Endothelial cell of umbilical vein (primary cell): ENCODE results near the gene PCNT. TPM values are rescaled to one million over a fixed set of nuclear protein-coding genes. Genes with fewer than 3 reads are reported as not detected.

Experiments
- BruUV-seq: library from RNA; stranded (reverse); fragments of 400-500 nt; replicated peaks from 2 replicates; lab custom pipeline; 2021; lab: Mats Ljungman, UMichigan
- CTCF ChIA-PET: fragments of 300-600, 350-600 bp; sonication (Branson Sonifier 250); formaldehyde crosslinking; loops from one replicate; lab custom pipeline; 2021; ENCODE audit warnings: antibody characterized with exemption, inconsistent platforms; lab: Charles Lee
- POLR2A ChIA-PET: fragments of 300-600, 350-600 bp; sonication (Branson Sonifier 250); formaldehyde crosslinking; loops from one replicate; lab custom pipeline; 2021; ENCODE audit warnings: antibody characterized with exemption, inconsistent platforms; lab: Charles Lee
- DNase-seq: peaks from one replicate; pipeline ENCODE4 v3.0.0-alpha.2; 2011; ENCODE audit warnings: low read depth, low spot score
- FAIRE-seq: peaks from 2 replicates; lab custom pipeline; 2011; peaks lifted over from hg19 to GRCh38; lab: Jason Lieb, UNC
- H2AFZ ChIP-seq: 2 replicates; pipeline ENCODE4 v1.6.0; 2012; ENCODE audit warnings: low read depth, low read length, control low read depth, inconsistent platforms
- H3K27ac ChIP-seq: 2 replicates; pipeline ENCODE4 v1.5.1; 2011; ENCODE audit warnings: low read depth, mild to moderate bottlenecking, control low read depth, low read length, moderate library complexity; ENCODE audit not compliant: insufficient read depth
- H3K27me3 ChIP-seq, 2 experiments: 2 replicates each; pipeline versions ENCODE4 v1.6.0 to v1.6.1; 2011; ENCODE audit warnings: low read length in 2 of 2, mixed read lengths in 1 of 2; ENCODE audit not compliant: control insufficient read depth in 2 of 2, insufficient read depth in 2 of 2
- H3K36me3 ChIP-seq, 2 experiments: 2 replicates in 1 of 2; 3 replicates in 1 of 2; pipeline ENCODE4 v1.5.1; 2011; ENCODE audit warnings: low read length in 2 of 2, mild to moderate bottlenecking in 1 of 2, moderate library complexity in 1 of 2; ENCODE audit not compliant: control insufficient read depth in 2 of 2, insufficient read depth in 2 of 2; ENCODE audit errors: extremely low read depth in 1 of 2
- H3K4me1 ChIP-seq: 3 replicates; pipeline ENCODE4 v1.5.1; 2011; ENCODE audit warnings: mild to moderate bottlenecking, low read length; ENCODE audit not compliant: control insufficient read depth, insufficient read depth; ENCODE audit errors: extremely low read depth
- H3K4me2 ChIP-seq: 2 replicates; pipeline ENCODE4 v1.6.1; 2011; ENCODE audit warnings: low read length, control low read depth, mixed read lengths; ENCODE audit not compliant: insufficient read depth
- H3K4me3 ChIP-seq, 3 experiments: fragments of 200-600 bp in 1 of 3; sonication (generic), shearing (Covaris generic) in 1 of 3; replicated peaks in 1 of 3; 2 replicates each; pipeline ENCODE4 v1.5.1; 2011 to 2016; ENCODE audit warnings: control low read depth in 3 of 3, low read length in 3 of 3, mild to moderate bottlenecking in 2 of 3, inconsistent platforms in 1 of 3, low read depth in 1 of 3, moderate library complexity in 1 of 3; ENCODE audit not compliant: insufficient read depth in 1 of 3
- H3K79me2 ChIP-seq: 2 replicates; pipeline ENCODE4 v1.6.0; 2012; ENCODE audit warnings: low read length, inconsistent platforms; ENCODE audit not compliant: control insufficient read depth, insufficient read depth
- H3K9ac ChIP-seq: replicated peaks from 2 replicates; pipeline ENCODE3; 2011; ENCODE audit warnings: low read length, control low read depth; ENCODE audit not compliant: insufficient read depth; ENCODE audit errors: extremely low read depth
- H3K9me1 ChIP-seq: replicated peaks from 3 replicates; pipeline ENCODE4 v1.6.0; 2011; ENCODE audit warnings: mild to moderate bottlenecking, low read length; ENCODE audit not compliant: control insufficient read depth, insufficient read depth; ENCODE audit errors: extremely low read depth
- H3K9me3 ChIP-seq: replicated peaks from 2 replicates; pipeline ENCODE4 v1.5.1; 2012; ENCODE audit warnings: low read length, inconsistent platforms; ENCODE audit not compliant: control insufficient read depth, insufficient read depth
- H4K20me1 ChIP-seq: replicated peaks from 2 replicates; pipeline ENCODE3; 2011; ENCODE audit warnings: mild to moderate bottlenecking, low read length; ENCODE audit not compliant: control insufficient read depth, insufficient read depth; ENCODE audit errors: extremely low read depth
- EZH2 ChIP-seq: IDR thresholded peaks from 2 replicates; pipeline ENCODE4 v1.6.1; 2012; ENCODE audit warnings: borderline replicate concordance, low read depth, mild to moderate bottlenecking, moderate library complexity, low read length, inconsistent platforms; ENCODE audit not compliant: severe bottlenecking
- FOS ChIP-seq: IDR thresholded peaks from 2 replicates; pipeline ENCODE4 v1.6.1; 2011; ENCODE audit warnings: mild to moderate bottlenecking, low read length, moderate library complexity, borderline replicate concordance; ENCODE audit not compliant: insufficient read depth
- GATA2 ChIP-seq: IDR thresholded peaks from 2 replicates; pipeline ENCODE4 v1.7.0; 2011; ENCODE audit warnings: low read depth, mild to moderate bottlenecking, moderate library complexity, mixed read lengths, low read length; ENCODE audit not compliant: insufficient read length, insufficient read depth
- POLR2AphosphoS5 ChIP-seq: IDR thresholded peaks from 2 replicates; pipeline ENCODE4 v1.6.1; 2012; ENCODE audit warnings: low read depth, mild to moderate bottlenecking, control low read depth, low read length, moderate library complexity; ENCODE audit not compliant: insufficient read depth
- dilution Hi-C: fragments of 300-500 bp; cut with MboI; formaldehyde crosslinking; loops from one replicate; pipeline ENCODE4 v1.15.0; 2019; ENCODE audit warnings: low sequenced_read_pairs; ENCODE audit not compliant: extremely low pct_ligation_motif_present
- intact Hi-C: fragments of 100-400 bp; cut with micrococcal nuclease; formaldehyde crosslinking; loops from one replicate; pipeline ENCODE4 v1.10.0; 2022
- polyA plus RNA-seq, 4 experiments: library from polyadenylated mRNA; depleted of rRNA in 3 of 4; stranded (reverse) in 3 of 4; unstranded in 1 of 4; fragments of >200 nt; gene quantifications; 2 replicates each; pipeline versions ENCODE4 v1.2.1 to v1.2.3, GENCODE V29; 2011 to 2012; ENCODE audit warnings: missing spikeins in 1 of 4
- total RNA-seq: library from RNA; stranded (reverse); gene quantifications from 2 replicates; pipeline ENCODE4 v1.2.3, GENCODE V29; 2021
- TF ChIP-seq, protein P1 (sequence below): IDR thresholded peaks from 2 replicates; pipeline ENCODE4 v1.6.1; 2011; ENCODE audit not compliant: insufficient read depth, insufficient read length
- TF ChIP-seq, protein P2 (sequence below), 2 donors: IDR thresholded peaks; 1 replicate in 1 of 2; 2 replicates in 1 of 2; pipeline ENCODE4 v1.5.1; 2011; ENCODE audit warnings: low read length in 2 of 2, mild to moderate bottlenecking in 2 of 2, moderate library complexity in 2 of 2, control low read depth in 1 of 2, inconsistent platforms in 1 of 2, low read depth in 1 of 2; ENCODE audit not compliant: insufficient read depth in 1 of 2; ENCODE audit errors: extremely low read depth in 1 of 2

The PCNT gene
- total and polyA plus RNA-seq, 2 donors (not counting 3 experiments of a cell fraction or from before 2014, with no cell fraction given): 9.6 to 49.5 TPM

DNA sequence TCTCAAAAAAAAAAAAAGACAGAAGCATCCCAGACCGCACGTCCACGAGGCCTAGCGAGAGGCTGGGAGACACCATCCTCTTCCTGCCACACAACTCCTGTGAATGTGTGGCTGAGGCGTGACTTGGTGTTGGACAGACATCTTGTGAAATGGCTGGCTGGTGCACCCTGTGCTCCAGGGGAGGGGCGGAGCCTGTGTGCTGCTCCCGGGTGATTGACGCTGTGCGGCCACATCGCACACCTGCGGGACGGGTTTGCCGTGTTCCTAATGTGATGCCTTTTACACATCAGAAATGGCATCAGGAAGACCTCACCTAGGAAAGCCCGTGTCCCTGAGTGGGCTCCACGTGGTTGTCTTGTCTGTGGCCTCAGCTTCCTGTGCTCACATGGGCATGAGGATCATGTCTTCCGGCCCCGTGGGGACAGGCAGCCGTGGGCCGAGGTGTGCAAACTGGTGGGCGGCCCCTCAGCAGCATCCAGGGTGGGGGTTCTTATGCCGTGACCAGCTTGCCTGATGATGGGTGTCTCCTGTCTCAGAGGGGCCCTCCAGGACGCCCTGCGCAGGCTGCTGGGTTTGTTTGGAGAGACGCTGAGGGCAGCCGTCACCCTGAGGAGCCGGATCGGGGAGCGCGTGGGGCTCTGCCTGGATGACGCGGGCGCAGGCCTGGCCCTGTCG lies 64.4 kb downstream of the PCNT start:
- POLR2A ChIA-PET: no interaction called here
- H3K4me1 ChIP-seq: no peaks in the 10 kb centered on the region
- intact Hi-C loops: no loop called here
- no peaks in the 10 kb centered on the region for H3K9me1 ChIP-seq
- no peak for FAIRE-seq
- H3K79me2 ChIP-seq: peaks cover 10% of the 10 kb centered on the region
- no peak overlapping the region for H2AFZ ChIP-seq
- H3K9ac ChIP-seq: no peak overlapping the region
- CTCF ChIA-PET: no interaction called here
- H3K36me3 ChIP-seq: peaks cover 0 to 28% of the 10 kb centered on the region in 2 experiments
- no peak overlapping the region for H3K27ac ChIP-seq
- no peaks in the 10 kb centered on the region for H4K20me1 ChIP-seq
- H3K4me3 ChIP-seq: no peak overlapping the region
- TF ChIP-seq POLR2AphosphoS5 (no peak), GATA2 (no peak)
- dilution Hi-C loops: no loop called here
- H3K4me2 ChIP-seq: no peak overlapping the region
- BruUV-seq: no TSS peak
- DNase-seq: no peak
- no peaks in the 10 kb centered on the region for H3K9me3 ChIP-seq
- no peaks in the 10 kb centered on the region for H3K27me3 ChIP-seq

DNA sequence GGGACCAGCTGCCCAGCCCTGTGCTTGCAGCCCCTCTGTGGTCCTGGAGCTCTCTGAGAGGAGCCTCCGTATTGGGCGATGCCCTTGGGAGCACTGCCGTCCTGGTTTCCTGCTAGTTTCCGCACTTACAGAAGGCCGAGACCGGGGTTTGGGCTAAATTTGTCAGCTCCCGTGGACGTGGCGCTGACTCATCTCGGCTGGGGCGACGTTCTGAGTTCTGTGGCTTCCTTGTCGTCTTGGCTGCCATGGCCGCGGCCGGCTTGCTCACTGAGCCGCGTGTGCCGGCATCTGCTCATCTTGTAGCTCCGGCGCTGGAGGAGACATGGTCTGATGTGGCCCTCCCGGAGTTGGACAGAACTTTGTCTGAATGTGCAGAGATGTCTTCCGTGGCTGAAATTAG lies 64.9 kb downstream of the PCNT start:
- no peak overlapping the region for H3K27ac ChIP-seq
- no peak for FAIRE-seq
- no peak overlapping the region for H3K9ac ChIP-seq
- no TSS peak for BruUV-seq
- peaks cover 2 to 28% of the 10 kb centered on the region in 2 experiments for H3K36me3 ChIP-seq
- H4K20me1 ChIP-seq: no peaks in the 10 kb centered on the region
- no peaks in the 10 kb centered on the region for H3K9me1 ChIP-seq
- no peak overlapping the region for H2AFZ ChIP-seq
- ChIA-PET POLR2A (no interaction called here), CTCF (no interaction called here)
- intact Hi-C loops: no loop called here
- H3K4me1 ChIP-seq: no peaks in the 10 kb centered on the region
- no peak overlapping the region for H3K4me2 ChIP-seq
- no peaks in the 10 kb centered on the region for H3K27me3 ChIP-seq
- DNase-seq: no peak
- H3K9me3 ChIP-seq: no peaks in the 10 kb centered on the region
- dilution Hi-C loops: no loop called here
- peaks cover 8% of the 10 kb centered on the region for H3K79me2 ChIP-seq
- no peak overlapping the region for H3K4me3 ChIP-seq
- TF ChIP-seq FOS: no peak
- TF ChIP-seq, protein P1, sequence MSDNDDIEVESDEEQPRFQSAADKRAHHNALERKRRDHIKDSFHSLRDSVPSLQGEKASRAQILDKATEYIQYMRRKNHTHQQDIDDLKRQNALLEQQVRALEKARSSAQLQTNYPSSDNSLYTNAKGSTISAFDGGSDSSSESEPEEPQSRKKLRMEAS: no peak
- TF ChIP-seq, protein P2, sequence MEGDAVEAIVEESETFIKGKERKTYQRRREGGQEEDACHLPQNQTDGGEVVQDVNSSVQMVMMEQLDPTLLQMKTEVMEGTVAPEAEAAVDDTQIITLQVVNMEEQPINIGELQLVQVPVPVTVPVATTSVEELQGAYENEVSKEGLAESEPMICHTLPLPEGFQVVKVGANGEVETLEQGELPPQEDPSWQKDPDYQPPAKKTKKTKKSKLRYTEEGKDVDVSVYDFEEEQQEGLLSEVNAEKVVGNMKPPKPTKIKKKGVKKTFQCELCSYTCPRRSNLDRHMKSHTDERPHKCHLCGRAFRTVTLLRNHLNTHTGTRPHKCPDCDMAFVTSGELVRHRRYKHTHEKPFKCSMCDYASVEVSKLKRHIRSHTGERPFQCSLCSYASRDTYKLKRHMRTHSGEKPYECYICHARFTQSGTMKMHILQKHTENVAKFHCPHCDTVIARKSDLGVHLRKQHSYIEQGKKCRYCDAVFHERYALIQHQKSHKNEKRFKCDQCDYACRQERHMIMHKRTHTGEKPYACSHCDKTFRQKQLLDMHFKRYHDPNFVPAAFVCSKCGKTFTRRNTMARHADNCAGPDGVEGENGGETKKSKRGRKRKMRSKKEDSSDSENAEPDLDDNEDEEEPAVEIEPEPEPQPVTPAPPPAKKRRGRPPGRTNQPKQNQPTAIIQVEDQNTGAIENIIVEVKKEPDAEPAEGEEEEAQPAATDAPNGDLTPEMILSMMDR (IDR thresholded peaks at IDR 0.05; ENCODE audit: extremely low read depth in 1 of 2, insufficient read depth in 1 of 2, low read depth in 1 of 2, low read length in 2 of 2): no peak
- TF ChIP-seq EZH2: no peak
